Muscle layer of colon (tissue), 2 donors: ENCODE measurements around the gene CDC42EP3.
A peak's percentile ranks its signal among the peaks of the same experiment; 100 is the strongest.

Experiments
- H3K27ac ChIP-seq: one replicate; pipeline ENCODE4 v1.7.0; 2013; ENCODE audit warnings: low read depth, mild to moderate bottlenecking, low read length, moderate library complexity
- H3K27me3 ChIP-seq, 2 donors: one replicate each; pipeline ENCODE4 v1.7.0; 2013; ENCODE audit warnings: low read length in 2 of 2, mild to moderate bottlenecking in 2 of 2; ENCODE audit not compliant: insufficient read depth in 2 of 2, control insufficient read depth in 1 of 2
- H3K36me3 ChIP-seq: one replicate; pipeline ENCODE4 v1.7.0; 2013; ENCODE audit warnings: mild to moderate bottlenecking, low read length; ENCODE audit not compliant: insufficient read depth
- H3K4me1 ChIP-seq: one replicate; pipeline ENCODE4 v1.7.0; 2013; ENCODE audit warnings: mild to moderate bottlenecking, low read length; ENCODE audit not compliant: insufficient read depth
- H3K4me3 ChIP-seq, 2 donors: one replicate each; pipeline ENCODE4 v1.7.0; 2013; ENCODE audit warnings: low read length in 2 of 2, low read depth in 1 of 2, mild to moderate bottlenecking in 1 of 2, moderate library complexity in 1 of 2
- H3K9ac ChIP-seq: one replicate; pipeline ENCODE4 v1.7.0; 2013; ENCODE audit warnings: low read length
- H3K9me3 ChIP-seq: one replicate; pipeline ENCODE4 v1.7.0; 2013; ENCODE audit warnings: mild to moderate bottlenecking, low read length
- donor health status: abdominal sarcoma.
- donor health status: Adenocarcinoma of cecum.

The CDC42EP3 gene

DNA sequence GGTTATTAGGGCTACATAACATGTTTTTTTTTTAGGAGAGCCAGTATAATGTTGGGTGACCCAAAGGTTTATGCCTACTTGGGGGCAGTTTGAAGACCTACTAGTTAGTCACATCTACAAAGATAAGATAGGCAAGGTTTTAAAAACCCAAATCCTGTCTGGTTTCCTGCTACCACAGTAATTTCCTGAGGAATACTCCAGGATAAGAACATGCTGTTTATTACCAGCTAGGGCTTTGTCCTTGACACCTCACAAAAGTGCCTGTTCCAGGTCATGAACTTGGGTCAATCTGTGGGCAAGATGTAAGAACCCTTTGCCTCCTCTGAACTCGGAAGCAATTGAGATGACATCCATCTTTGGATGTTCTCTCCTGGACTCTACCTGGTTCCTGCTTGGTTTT is 38.2 kb downstream of the CDC42EP3 start:
- H3K27me3 ChIP-seq = no peaks in the 10 kb centered on the region
- no peak overlapping the region for H3K4me3 ChIP-seq
- no peak overlapping the region for H3K27ac ChIP-seq
- H3K4me1 ChIP-seq = peaks cover 7% of the 10 kb centered on the region
- H3K9ac ChIP-seq = no peak overlapping the region
- H3K9me3 ChIP-seq = no peaks in the 10 kb centered on the region
- H3K36me3 ChIP-seq = no peaks in the 10 kb centered on the region

DNA sequence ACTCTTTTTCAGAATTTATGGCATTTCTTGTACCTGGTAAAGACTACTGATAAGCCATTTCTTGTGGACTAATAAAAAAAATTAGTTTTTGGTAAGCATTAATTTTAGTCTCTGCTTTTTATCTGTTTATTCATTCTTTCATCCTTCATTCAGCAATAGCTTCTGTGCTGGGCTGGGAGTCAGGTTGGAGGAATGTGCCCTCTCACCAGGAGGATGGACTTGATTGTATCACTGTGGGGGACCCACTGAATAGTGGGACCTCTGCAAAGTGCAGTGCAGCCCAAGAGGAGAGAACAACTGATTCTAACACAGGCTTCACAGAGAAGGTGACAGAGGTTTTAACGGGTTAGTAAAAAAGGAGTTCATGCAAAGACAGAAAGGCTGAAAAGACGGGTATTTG is 39.1 kb downstream of the CDC42EP3 start:
- H3K4me1 ChIP-seq = no peaks in the 10 kb centered on the region
- H3K27me3 ChIP-seq = no peaks in the 10 kb centered on the region
- no peaks in the 10 kb centered on the region for H3K36me3 ChIP-seq
- no peak overlapping the region for H3K9ac ChIP-seq
- no peak overlapping the region for H3K27ac ChIP-seq
- H3K9me3 ChIP-seq = no peaks in the 10 kb centered on the region
- no peak overlapping the region for H3K4me3 ChIP-seq

DNA sequence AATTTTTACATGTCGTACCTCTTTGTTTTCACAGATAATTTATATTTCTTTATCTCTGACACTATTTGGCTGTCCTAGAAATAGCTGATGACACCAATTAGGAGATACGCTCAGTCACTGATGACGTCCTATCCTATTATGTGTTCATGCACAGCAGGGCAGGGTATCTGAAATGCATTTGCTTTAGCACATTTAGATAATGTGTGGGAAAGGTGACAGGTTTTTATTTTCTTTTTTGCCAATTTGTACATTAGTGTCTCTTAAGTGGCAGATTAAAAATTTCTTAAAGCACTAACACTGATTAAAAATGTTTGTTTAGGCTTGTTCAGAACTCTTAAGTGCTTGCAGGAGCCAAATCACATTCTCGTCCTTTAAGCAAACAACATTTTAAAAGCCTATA is 39.7 kb downstream of the CDC42EP3 start:
- Histone ChIP-seq H3K9ac (no peak overlapping the region), H3K27ac (no peak overlapping the region), H3K27me3 (no peaks in the 10 kb centered on the region), H3K4me1 (peaks cover 4% of the 10 kb centered on the region), H3K4me3 (no peak overlapping the region), H3K9me3 (no peaks in the 10 kb centered on the region), H3K36me3 (no peaks in the 10 kb centered on the region)

DNA sequence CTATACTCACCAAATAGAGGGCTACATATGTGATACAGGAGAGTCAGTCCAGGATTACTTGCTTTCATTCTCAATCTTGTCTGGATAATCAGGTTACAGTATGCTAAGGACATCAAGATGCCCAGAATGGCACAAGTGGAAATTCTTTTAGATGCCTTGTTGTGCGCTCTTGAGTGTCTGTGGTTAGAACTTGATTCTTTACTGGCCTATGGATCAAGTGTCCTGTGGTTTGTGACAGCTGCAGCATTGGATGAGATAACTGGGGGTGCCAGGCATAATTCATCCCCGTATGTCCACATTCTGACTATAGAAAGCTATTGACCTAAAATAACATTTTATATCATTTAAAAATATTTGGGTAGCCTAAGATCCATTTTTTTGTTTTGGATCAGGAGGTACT is 40.1 kb downstream of the CDC42EP3 start:
- H3K27me3 ChIP-seq = no peaks in the 10 kb centered on the region
- H3K9ac ChIP-seq = no peak overlapping the region
- peaks cover 8% of the 10 kb centered on the region for H3K4me1 ChIP-seq
- no peaks in the 10 kb centered on the region for H3K36me3 ChIP-seq
- no peak overlapping the region for H3K27ac ChIP-seq
- H3K4me3 ChIP-seq = no peak overlapping the region
- no peaks in the 10 kb centered on the region for H3K9me3 ChIP-seq

DNA sequence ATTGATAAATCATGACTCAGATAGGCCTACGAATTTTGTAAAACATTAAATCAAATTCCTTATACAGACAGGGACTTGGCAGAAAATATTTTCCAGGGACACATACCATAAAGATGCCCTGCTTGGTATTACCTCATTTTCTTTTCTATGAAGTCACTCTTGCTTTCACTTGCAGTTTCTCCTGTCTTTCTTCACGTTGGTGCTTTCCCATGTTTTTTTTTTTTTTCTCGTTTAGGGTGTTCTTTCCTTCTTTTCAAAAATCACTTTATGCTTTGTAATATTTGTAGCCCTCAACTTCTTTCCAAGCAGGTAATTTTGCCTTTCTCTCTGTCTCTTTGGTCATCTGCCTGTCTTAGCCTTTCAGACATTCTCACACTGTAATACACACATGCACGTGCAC is 40.7 kb downstream of the CDC42EP3 start:
- Histone ChIP-seq H3K4me3 (no peak overlapping the region), H3K4me1 (peaks cover 11% of the 10 kb centered on the region), H3K9me3 (no peaks in the 10 kb centered on the region), H3K27me3 (no peaks in the 10 kb centered on the region), H3K27ac (no peak overlapping the region), H3K36me3 (no peaks in the 10 kb centered on the region), H3K9ac (no peak overlapping the region)

DNA sequence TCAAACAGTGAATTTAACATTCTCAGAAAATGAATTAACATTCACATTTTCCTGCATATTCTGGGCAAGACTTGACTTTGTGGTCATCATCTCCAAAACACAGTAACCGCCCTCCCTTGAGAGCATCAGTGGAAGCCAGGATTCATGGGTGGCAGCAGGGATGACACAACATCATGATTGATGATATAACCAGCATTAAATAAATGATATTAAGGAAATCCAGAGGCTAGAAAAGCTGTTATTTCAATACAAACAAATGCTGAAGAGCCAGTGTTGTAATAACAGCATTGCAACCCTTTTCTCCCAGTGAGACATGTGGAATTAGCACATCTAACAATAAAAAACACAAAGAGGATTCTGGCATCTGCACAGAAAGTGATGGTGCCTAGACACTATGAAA is 41.1 kb downstream of the CDC42EP3 start:
- Histone ChIP-seq H3K4me1 (peaks cover 16% of the 10 kb centered on the region), H3K9ac (no peak overlapping the region), H3K9me3 (no peaks in the 10 kb centered on the region), H3K27ac (no peak overlapping the region), H3K4me3 (no peak overlapping the region), H3K27me3 (no peaks in the 10 kb centered on the region), H3K36me3 (no peaks in the 10 kb centered on the region)

DNA sequence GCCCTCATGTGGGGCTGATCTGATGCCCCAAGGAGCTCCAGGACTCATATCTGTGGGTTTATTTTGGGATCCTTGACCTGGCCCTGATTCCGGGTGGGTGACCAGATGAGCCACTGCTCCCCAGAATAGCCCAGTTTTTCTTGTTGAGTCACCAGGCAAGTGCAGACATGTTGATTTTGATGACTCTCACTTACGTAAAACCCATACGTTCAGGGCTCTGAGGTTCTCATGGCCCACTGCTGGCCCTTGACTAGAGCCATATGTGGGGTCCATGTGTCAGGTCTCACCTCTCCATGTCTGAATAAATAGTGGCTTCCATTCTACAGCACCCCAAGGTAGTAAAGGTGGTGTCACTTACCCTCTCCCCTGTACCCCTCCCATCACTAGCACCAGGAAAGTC is 41.9 kb downstream of the CDC42EP3 start:
- Histone ChIP-seq H3K9ac (no peak overlapping the region), H3K9me3 (no peaks in the 10 kb centered on the region), H3K27me3 (no peaks in the 10 kb centered on the region), H3K4me1 (peaks cover 24% of the 10 kb centered on the region), H3K4me3 (no peak overlapping the region), H3K27ac (no peak overlapping the region), H3K36me3 (no peaks in the 10 kb centered on the region)

DNA sequence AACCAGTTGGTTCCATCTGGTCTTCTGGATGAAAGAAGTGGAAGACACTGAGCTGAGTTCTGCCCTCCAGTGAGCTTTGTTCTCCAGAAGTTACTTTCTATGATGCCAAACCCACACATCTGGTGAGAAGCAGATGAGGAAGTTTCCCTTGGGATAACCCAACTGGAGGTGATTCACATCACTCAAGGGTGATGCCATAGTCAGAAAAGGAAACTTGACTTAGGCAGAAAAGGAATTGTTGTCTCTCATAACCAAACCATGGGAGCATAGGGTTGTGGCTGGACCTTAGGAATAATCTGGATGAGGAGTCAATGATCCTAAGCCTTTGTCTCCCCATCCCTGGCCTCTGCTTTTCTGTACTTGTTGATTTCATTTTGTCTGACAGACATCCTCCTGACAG is 43.7 kb downstream of the CDC42EP3 start:
- H3K9me3 ChIP-seq = no peaks in the 10 kb centered on the region
- no peak overlapping the region for H3K9ac ChIP-seq
- no peak overlapping the region for H3K4me3 ChIP-seq
- no peaks in the 10 kb centered on the region for H3K36me3 ChIP-seq
- no peak overlapping the region for H3K27ac ChIP-seq
- no peaks in the 10 kb centered on the region for H3K27me3 ChIP-seq
- peaks cover 24% of the 10 kb centered on the region for H3K4me1 ChIP-seq

DNA sequence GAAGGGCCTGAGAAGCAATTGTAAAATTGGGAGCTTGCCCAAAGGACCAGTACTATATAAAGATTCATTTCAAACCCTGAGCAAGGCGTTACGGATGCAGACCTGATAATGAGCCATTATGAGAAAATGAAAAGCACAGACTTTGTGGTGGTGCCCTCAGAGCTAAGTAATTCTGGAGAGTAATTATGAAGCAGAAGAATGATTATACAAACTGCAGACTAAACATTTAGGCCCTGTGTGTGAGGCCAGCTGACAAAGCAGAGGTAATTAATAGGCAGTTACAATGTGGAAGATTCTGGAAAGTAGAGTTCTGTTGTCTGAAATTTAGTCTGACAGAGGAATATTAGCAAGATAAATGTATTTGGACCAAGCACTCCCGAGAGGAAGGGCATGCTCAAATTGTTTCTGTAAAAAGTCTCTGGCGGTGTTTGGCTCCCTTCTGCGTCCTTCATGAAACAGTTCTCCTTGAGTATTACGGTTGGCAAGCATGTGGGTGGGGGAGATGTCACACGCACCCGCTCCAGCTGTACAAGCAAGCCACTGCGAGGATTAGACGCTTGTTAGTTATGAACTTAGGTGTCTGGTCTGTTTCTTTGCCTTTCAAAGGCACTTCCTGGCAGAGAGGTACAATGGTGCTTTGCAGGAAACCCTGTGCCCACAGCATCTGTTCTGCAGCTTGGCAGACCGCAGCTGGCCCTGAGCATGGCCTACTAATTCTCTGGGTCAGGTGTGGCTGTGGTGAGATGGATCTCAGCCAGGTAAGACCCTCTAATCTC is 45.5 kb downstream of the CDC42EP3 start:
- H3K36me3 ChIP-seq = no peaks in the 10 kb centered on the region
- H3K4me1 ChIP-seq = peaks cover 24% of the 10 kb centered on the region
- no peaks in the 10 kb centered on the region for H3K9me3 ChIP-seq
- H3K27me3 ChIP-seq = no peaks in the 10 kb centered on the region
- peak overlapping the region; percentile 76 for H3K27ac ChIP-seq
- H3K9ac ChIP-seq = no peak overlapping the region
- H3K4me3 ChIP-seq = no peak overlapping the region

DNA sequence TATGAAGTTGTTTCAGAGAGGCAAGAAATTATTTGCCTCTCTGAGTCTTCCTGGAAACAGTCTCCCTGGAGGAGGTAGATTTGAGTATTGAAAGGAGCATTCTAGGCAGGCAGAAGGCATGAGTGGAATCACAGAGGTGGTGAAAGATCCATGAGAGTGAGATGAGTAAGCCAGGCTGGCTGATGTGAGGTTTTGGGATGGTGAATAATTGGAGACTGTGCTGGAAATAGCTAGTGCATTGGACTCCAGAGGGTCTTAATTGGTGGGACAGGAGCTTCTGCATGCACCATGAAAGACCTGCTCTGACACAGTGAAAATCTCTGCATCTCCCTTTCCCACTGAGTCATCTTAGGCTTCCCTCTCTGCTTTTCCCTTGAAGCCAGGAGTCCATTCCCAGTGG is 46.3 kb downstream of the CDC42EP3 start:
- Histone ChIP-seq H3K9ac (no peak overlapping the region), H3K4me3 (no peak overlapping the region), H3K9me3 (no peaks in the 10 kb centered on the region), H3K36me3 (no peaks in the 10 kb centered on the region), H3K27me3 (no peaks in the 10 kb centered on the region), H3K27ac (peak overlapping the region; percentile 76), H3K4me1 (peaks cover 24% of the 10 kb centered on the region)

DNA sequence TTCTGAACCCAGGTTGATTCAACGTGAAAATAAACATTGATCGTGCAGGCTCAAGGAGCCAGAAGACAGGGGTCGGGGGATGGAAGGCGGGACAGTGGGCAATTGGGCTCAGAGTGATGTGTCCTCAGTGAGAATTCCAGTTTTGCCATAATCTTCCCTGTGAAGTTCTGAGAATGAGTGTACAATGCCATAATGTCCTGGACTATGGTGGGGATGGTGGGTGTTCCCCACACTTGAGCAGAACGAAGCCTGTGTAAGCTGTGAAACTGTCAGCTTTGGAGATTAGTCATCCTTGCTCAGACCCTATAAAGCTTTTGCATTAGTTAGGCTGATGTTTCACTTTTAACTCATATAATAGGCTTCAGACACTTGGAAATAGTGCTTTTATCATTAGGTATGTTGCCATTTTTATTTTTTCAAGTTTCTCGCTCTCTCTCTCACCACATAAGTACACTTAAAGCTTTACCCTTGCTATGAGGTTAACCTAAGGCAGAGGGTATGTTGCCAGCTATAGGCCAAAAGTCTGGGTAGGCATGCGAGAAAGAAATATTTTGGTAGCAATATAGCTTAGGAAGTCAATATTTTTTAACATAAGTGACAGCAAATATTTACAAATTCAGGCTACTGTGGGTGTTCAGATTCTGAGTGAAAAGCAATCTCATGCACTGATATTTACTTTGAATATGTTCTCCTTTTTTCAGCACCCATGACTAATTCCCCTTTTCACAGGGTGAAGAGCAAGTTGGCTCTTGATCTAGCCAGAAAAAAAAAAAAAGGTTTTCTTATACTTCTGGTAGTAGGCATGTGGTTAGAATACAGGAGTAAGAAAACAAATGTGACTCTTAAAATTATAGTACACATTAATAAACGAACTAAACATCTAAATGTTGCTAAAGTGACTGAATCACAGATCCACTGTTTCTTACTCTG is 47.2 kb downstream of the CDC42EP3 start:
- no peaks in the 10 kb centered on the region for H3K9me3 ChIP-seq
- H3K36me3 ChIP-seq = no peaks in the 10 kb centered on the region
- no peak overlapping the region for H3K4me3 ChIP-seq
- peak overlapping the region; percentile 76 for H3K27ac ChIP-seq
- no peak overlapping the region for H3K9ac ChIP-seq
- H3K4me1 ChIP-seq = peaks cover 24% of the 10 kb centered on the region
- H3K27me3 ChIP-seq = no peaks in the 10 kb centered on the region
